HG02870 (cell line): ENCODE results near the gene IL33.
"Not testable (repeated sequence)": the region's sequence is repeated elsewhere in the genome, so short reads cannot be mapped to it uniquely, and the experiment has no call there.

Experiments used
- ATAC-seq: cut with Tn5 transposase; IDR thresholded peaks from one replicate; pipeline ENCODE4 v1.9.1; 2021; ENCODE audit warnings: mild to moderate bottlenecking, moderate library complexity; ENCODE audit not compliant: unreplicated experiment

The IL33 gene

GRCh38 chr9:6215562-6215961 is at the start of gene IL33:
TSS of gene IL33 (plus strand) at chr9:6215807. CDS start at chr9:6241695, 25,888 bp downstream.
- no peak for ATAC-seq

GRCh38 chr9:6171667-6172066 is 43.9 kb upstream of the IL33 start:
- no peak for ATAC-seq

GRCh38 chr9:6173914-6174313 is 41.7 kb upstream of the IL33 start:
- no peak for ATAC-seq

- ATAC-seq, result not testable (repeated sequence)
These were observed 32.9 kb upstream of the IL33 start for GRCh38 chr9:6182549-6183226.

- no peak for ATAC-seq
These were observed 32.4 kb upstream of the IL33 start for GRCh38 chr9:6183227-6183551.

- ATAC-seq, result no peak
These were observed 32.0 kb upstream of the IL33 start for GRCh38 chr9:6183627-6184026.

- peak; percentile 98 for ATAC-seq
These were observed 30.6 kb upstream of the IL33 start for GRCh38 chr9:6184749-6185645.

GRCh38 chr9:6186691-6187090 is 28.9 kb upstream of the IL33 start:
- ATAC-seq, result no peak

GRCh38 chr9:6187272-6187671 is 28.3 kb upstream of the IL33 start:
- no peak for ATAC-seq

GRCh38 chr9:6188466-6188865 is 27.1 kb upstream of the IL33 start:
- ATAC-seq, result no peak

- ATAC-seq, result no peak
These were observed 26.7 kb upstream of the IL33 start for GRCh38 chr9:6188906-6189305.

GRCh38 chr9:6194934-6195333 is 20.7 kb upstream of the IL33 start:
- no peak for ATAC-seq

- no peak for ATAC-seq
These were observed 19.8 kb upstream of the IL33 start for GRCh38 chr9:6195714-6196360.

GRCh38 chr9:6197330-6197729 is 18.3 kb upstream of the IL33 start:
- ATAC-seq, result no peak

GRCh38 chr9:6198251-6198650 is 17.4 kb upstream of the IL33 start:
- ATAC-seq, result no peak

- no peak for ATAC-seq
These were observed 16.0 kb upstream of the IL33 start for GRCh38 chr9:6199596-6199995.

- no peak for ATAC-seq
These were observed 14.8 kb upstream of the IL33 start for GRCh38 chr9:6200761-6201160.

GRCh38 chr9:6209966-6210365 is 5.6 kb upstream of the IL33 start:
- no peak for ATAC-seq

- no peak for ATAC-seq
These were observed 2.8 kb upstream of the IL33 start for GRCh38 chr9:6212722-6213375.

- no peak for ATAC-seq
These were observed 1.2 kb upstream of the IL33 start for GRCh38 chr9:6214434-6214833.

- no peak for ATAC-seq
These were observed 704 bp upstream of the IL33 start for GRCh38 chr9:6214903-6215302.
